Cardiac atrium fibroblast (primary cell): ENCODE measurements around the gene SLC16A5. TPM values are rescaled to one million over a fixed set of nuclear protein-coding genes. Genes with fewer than 3 reads are reported as not detected.

ENCODE experiments used
- total RNA-seq: library from RNA; depleted of rRNA; stranded (reverse); fragments of >200 nt; gene quantifications from 2 replicates; pipeline ENCODE4 v1.2.3, GENCODE V29; 2015

Gene SLC16A5
- 4.4 and 5.8 TPM in 2 replicates for total RNA-seq

GRCh38 chr17:75087558-75088453 is at the start of gene SLC16A5:
TSS of gene SLC16A5 (plus strand) at chr17:75087954. CDS start at chr17:75093637, 5,683 bp downstream.

DNA sequence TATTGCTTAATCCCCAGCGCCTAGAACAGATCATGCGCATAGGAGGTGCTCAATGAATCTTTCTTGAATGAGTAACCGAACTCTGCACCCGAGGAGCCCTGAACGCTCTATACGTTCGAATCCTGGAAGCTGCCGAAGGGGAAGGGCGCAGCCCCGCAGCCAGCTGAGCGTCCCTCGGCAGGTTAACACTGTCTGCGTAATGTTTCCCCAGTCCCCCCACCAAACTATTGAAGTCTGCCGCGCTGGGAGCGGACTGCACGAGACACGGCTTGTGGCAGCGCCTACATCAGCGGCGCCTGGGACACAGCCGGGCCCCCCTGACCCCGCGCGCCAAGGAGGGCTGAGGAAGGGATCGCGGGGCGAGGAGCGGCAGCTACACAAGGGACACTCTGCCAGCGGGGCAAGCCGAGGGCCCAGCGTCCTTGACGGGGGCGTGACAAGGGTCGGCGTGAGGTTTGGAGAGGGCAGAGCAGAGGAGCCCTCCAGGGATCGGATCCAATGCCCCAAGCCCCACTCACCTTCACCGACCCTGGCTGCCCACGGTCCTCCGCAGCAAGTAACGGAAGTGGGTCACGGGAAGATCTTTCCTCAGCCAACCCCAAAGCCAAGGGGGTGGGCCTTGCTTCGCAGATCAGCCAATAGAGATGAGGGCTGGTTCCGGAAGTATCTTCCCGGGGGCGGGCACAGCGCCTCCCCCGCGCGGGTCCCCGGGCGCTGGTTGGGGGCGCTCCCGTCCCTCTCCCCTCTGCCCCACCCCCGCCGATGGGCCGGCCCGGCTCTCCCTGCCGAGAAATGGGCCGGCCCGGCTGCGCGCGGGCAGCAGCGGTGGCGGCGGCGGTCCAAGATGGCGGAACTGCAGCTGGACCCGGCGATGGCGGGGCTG is 41.1 kb upstream of the SLC16A5 start, which contains the start of the genes ATP5PD and KCTD2:
Gene ATP5PD (minus strand): TSS at position 563 of the 883 bp plus-strand sequence. CDS start 4,319 bp downstream, outside the sequence.
Gene KCTD2 (plus strand): TSS at position 819 of the 883 bp plus-strand sequence. CDS start 26 bp downstream, at position 845.

DNA sequence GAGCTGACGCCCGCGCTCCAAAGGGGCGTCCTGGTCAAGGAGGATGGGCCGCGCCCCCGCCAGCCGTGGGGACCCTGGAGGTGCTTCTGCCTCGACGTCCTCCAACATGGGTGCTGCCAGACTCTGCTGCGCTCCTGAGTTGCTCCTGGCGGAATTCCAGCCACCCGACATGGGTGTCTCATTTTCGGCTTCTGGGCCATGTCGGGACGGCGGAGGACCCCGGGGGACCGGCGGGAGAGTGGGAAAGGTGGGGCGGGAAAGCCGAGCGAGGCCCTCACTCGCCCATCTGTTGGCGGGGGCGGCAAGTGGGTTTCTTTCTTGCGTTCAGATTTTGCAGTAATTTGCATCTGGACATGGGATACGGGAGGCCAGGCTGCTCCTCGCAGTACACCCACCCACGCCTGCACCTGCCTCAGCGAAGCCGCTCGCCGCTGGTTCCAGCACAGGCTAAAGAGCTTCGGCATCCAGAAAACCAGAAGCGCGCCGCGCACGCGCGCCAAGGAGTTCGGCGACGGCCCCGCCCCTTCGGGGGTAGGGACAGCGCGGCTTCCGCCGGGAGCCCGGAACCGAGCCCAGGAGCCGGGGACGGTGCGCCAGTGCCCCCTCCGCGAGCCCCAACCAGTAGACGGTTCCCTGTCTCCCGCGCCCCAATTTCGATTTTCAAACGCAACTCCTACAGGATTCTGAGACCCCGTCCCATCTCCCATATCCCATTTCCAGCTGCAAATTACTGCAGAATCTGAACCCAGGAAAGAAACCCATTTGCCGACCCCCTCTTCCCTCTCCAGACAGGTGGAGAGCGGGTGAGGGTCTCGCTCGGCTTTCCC is 21.9 kb downstream of the SLC16A5 start, which contains the start of gene ARMC7:
Gene ARMC7 (plus strand): TSS at position 563 of the 827 bp plus-strand sequence. CDS start 320 bp downstream, outside the sequence.

DNA sequence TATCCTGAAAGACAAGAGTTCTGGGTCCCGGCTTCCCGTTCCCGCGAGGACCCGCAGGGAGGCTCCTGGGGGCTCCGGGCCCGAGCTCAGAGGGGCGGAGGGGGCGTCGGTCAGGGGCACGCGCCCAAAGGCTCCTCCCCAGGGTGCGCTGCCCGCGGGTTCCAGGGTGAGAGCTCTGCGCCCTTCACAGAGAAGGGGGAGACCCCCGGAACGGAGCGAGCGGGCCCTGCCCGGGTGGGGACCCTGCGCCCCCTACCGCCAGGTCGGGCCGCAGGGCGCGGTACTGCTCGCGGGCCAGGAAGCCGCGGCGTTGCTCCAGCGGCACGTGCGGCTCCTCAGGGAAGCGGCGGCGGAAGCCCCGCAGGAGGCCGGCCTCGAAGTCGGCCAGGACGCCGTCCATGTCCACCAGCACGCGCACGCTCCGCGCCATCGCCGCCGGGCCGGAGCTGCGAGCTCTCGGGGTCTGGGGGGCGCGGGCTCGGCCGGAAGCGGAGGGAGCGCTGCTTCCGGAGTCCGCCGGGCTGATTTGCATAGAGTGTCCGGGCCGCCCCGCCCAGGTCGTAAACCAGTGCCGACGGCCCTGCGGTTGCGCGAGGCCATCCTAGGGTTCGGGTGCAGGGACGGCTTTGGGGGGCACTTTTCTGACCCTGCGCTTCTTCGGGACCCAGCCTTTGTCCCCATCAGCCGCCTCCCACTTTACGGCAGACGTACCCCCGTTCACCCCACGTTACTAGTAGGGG is 43.7 kb downstream of the SLC16A5 start, which contains the start of gene NT5C:
Gene NT5C (minus strand): TSS at position 465 of the 740 bp plus-strand sequence. CDS start 35 bp downstream, at position 430.

GRCh38 chr17:75154195-75155106 is 66.7 kb downstream of the SLC16A5 start, which contains the start of gene JPT1:
TSS of gene JPT1 (minus strand) at chr17:75154512. CDS start at chr17:75154397, 115 bp downstream.

Other genes with a start within 250 kb of the SLC16A5 start
- not detected in 2 replicates for gene GRIN2C, start 228.1 kb upstream of the SLC16A5 start, total RNA-seq
- 7.4 and 25.8 TPM in 2 replicates for gene FDXR, start 215.0 kb upstream of the SLC16A5 start, total RNA-seq
- gene FADS6, start 194.3 kb upstream of the SLC16A5 start, total RNA-seq, result not detected in 2 replicates
- gene USH1G, start 164.7 kb upstream of the SLC16A5 start, total RNA-seq, result not detected in 2 replicates
- gene OTOP2, start 163.7 kb upstream of the SLC16A5 start, total RNA-seq, result not detected in 2 replicates
- not detected in 2 replicates for gene OTOP3, start 152.1 kb upstream of the SLC16A5 start, total RNA-seq
- gene HID1, start 115.2 kb upstream of the SLC16A5 start, total RNA-seq, result 0.18 and 0.81 TPM in 2 replicates
- 23.6 and 24.8 TPM in 2 replicates for gene CDR2L, start 100.3 kb upstream of the SLC16A5 start, total RNA-seq
- 27.1 and 29.5 TPM in 2 replicates for gene MRPL58, start 75.3 kb upstream of the SLC16A5 start, total RNA-seq
- 271 and 283 TPM in 2 replicates for gene ATP5PD, start 41.0 kb upstream of the SLC16A5 start, total RNA-seq
- gene KCTD2, start 40.7 kb upstream of the SLC16A5 start, total RNA-seq, result 12.8 and 24.3 TPM in 2 replicates
- gene ARMC7, start 22.0 kb downstream of the SLC16A5 start, total RNA-seq, result 3.2 and 5.8 TPM in 2 replicates
- 70.3 and 89.7 TPM in 2 replicates for gene NT5C, start 43.8 kb downstream of the SLC16A5 start, total RNA-seq
- 100 and 157 TPM in 2 replicates for gene JPT1, start 66.6 kb downstream of the SLC16A5 start, total RNA-seq
- gene SUMO2, start 95.0 kb downstream of the SLC16A5 start, total RNA-seq, result 67.1 and 67.9 TPM in 2 replicates
- 19.1 and 27.9 TPM in 2 replicates for gene NUP85, start 117.7 kb downstream of the SLC16A5 start, total RNA-seq
- gene GGA3, start 173.7 kb downstream of the SLC16A5 start, total RNA-seq, result 8.8 and 24.8 TPM in 2 replicates
- 38.6 and 40.7 TPM in 2 replicates for gene MRPS7, start 173.9 kb downstream of the SLC16A5 start, total RNA-seq
- 2.9 and 4.7 TPM in 2 replicates for gene MIF4GD, start 183.3 kb downstream of the SLC16A5 start, total RNA-seq
- 2.7 and 3.1 TPM in 2 replicates for gene SLC25A19, start 201.5 kb downstream of the SLC16A5 start, total RNA-seq